ENCODE measurements around the gene TOMM20.
"Not testable (repeated sequence)": the region's sequence is repeated elsewhere in the genome, so short reads cannot be mapped to it uniquely, and the experiment has no call there.

Gene TOMM20

GRCh38 chr1:235160957-235161684 is 32.5 kb upstream of the TOMM20 start, which contains the start of gene RBM34:
Gene RBM34 (minus strand): TSS chr1:235161250. CDS start chr1:235161226, 24 bp downstream.
- H3K4me3 ChIP-seq (ENCODE audit: low read depth, low read length), result peak within 1 kb of the TSS; percentile 85
- no peaks in the 10 kb centered on the region for H3K4me1 ChIP-seq
- peak; percentile 94 for DNase-seq
- no peaks in the 10 kb centered on the region for H3K9me3 ChIP-seq
- no peak for TF ChIP-seq CTCF (IDR thresholded peaks at IDR 0.05; ENCODE audit: low read depth, low read length)
- H3K27me3 ChIP-seq, result no peaks in the 10 kb centered on the region
- peaks cover 25% of the 10 kb centered on the region for H3K36me3 ChIP-seq

GRCh38 chr1:235160383-235160956 is 31.8 kb upstream of the TOMM20 start:
- peak overlapping the region; percentile 85 for H3K4me3 ChIP-seq (ENCODE audit: low read depth, low read length)
- H3K27me3 ChIP-seq, result no peaks in the 10 kb centered on the region
- TF ChIP-seq CTCF (IDR thresholded peaks at IDR 0.05; ENCODE audit: low read depth, low read length), result no peak
- no peak for DNase-seq
- H3K9me3 ChIP-seq, result no peaks in the 10 kb centered on the region
- peaks cover 27% of the 10 kb centered on the region for H3K36me3 ChIP-seq
- H3K4me1 ChIP-seq, result no peaks in the 10 kb centered on the region

GRCh38 chr1:235159930-235160329 is 31.3 kb upstream of the TOMM20 start:
- H3K27me3 ChIP-seq, H3K4me1 ChIP-seq, H3K9me3 ChIP-seq, DNase-seq: not testable (repeated sequence)
- H3K4me3 ChIP-seq (ENCODE audit: low read depth, low read length), result peak overlapping the region; percentile 85
- peaks cover 28% of the 10 kb centered on the region for H3K36me3 ChIP-seq

- DNase-seq; H3K27me3 ChIP-seq; H3K9me3 ChIP-seq; H3K4me3 ChIP-seq (ENCODE audit: low read depth, low read length); H3K4me1 ChIP-seq: not testable (repeated sequence)
- peaks cover 33% of the 10 kb centered on the region for H3K36me3 ChIP-seq
Observed at GRCh38 chr1:235159284-235159683, 30.6 kb upstream of the TOMM20 start.

GRCh38 chr1:235158680-235159079 is 30.0 kb upstream of the TOMM20 start:
- no peak for DNase-seq
- Histone ChIP-seq H3K4me3 (ENCODE audit: low read depth, low read length) (no peak overlapping the region), H3K4me1 (no peaks in the 10 kb centered on the region), H3K36me3 (peaks cover 36% of the 10 kb centered on the region), H3K27me3 (no peaks in the 10 kb centered on the region), H3K9me3 (no peaks in the 10 kb centered on the region)
- TF ChIP-seq CTCF (IDR thresholded peaks at IDR 0.05; ENCODE audit: low read depth, low read length), result no peak

GRCh38 chr1:235157150-235157549 is 28.5 kb upstream of the TOMM20 start:
- TF ChIP-seq CTCF (IDR thresholded peaks at IDR 0.05; ENCODE audit: low read depth, low read length), result no peak
- no peak overlapping the region for H3K4me3 ChIP-seq (ENCODE audit: low read depth, low read length)
- H3K36me3 ChIP-seq, result peaks cover 49% of the 10 kb centered on the region
- DNase-seq, result no peak
- no peaks in the 10 kb centered on the region for H3K4me1 ChIP-seq
- H3K9me3 ChIP-seq, result no peaks in the 10 kb centered on the region
- H3K27me3 ChIP-seq, result no peaks in the 10 kb centered on the region

GRCh38 chr1:235156740-235157139 is 28.1 kb upstream of the TOMM20 start:
- H3K4me1 ChIP-seq, result no peaks in the 10 kb centered on the region
- TF ChIP-seq CTCF (IDR thresholded peaks at IDR 0.05; ENCODE audit: low read depth, low read length), result no peak
- DNase-seq, result no peak
- no peaks in the 10 kb centered on the region for H3K27me3 ChIP-seq
- peaks cover 51% of the 10 kb centered on the region for H3K36me3 ChIP-seq
- no peaks in the 10 kb centered on the region for H3K9me3 ChIP-seq
- H3K4me3 ChIP-seq (ENCODE audit: low read depth, low read length), result no peak overlapping the region

All from BE2C (cell line).